Measurements from ENCODE around the gene PDE4B.

DNA sequence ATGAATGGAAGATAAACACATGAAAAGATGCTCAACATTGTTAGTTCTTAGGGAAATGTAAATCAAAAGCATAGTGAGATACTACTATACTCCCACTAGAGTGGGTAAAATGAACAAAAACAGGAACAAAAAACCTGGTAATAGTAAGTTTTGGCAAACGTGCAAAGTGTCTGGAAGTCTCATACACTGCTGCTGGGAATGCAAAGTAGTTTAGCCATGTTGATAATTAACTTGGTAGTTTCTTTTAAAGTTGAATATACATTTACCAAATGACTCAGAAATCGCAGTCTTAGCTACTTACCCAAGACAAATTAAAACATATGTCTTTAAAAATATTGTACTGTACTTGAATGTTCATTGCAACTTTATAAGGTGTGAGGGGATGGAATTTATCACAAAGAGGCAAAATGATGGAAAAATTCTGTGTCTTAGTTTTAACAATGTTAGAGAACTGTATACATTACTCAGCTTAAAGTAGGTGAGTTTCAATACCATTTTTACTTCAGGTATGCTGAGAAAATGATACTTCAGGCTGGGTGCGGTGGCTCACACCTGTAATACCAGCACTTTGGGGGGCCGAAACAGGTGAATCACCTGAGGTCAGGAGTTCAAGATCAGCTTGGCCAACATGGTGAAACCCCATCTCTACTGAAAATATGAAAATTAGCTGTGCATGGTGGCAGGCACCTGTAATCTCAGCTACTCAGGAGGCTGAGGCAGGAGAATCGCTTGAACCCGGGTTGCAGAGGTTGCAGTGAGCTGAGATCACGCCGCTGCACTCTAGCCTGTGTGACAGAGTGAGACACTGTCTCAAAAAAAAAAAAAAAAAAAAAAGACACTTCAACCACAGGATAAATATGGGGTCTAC, 102.3 kb downstream of the PDE4B start:
- no peak for TF ChIP-seq CTCF (IDR thresholded peaks at IDR 0.05)
- no peak for TF ChIP-seq POLR2A (IDR thresholded peaks at IDR 0.05)

All from lower leg skin (tissue), 3 donors.